GM19468 (cell line): ENCODE results near the gene MAD1L1.

Source experiments
- ATAC-seq: cut with Tn5 transposase; IDR thresholded peaks from one replicate; pipeline ENCODE4 v1.9.1; 2021; ENCODE audit warnings: mild to moderate bottlenecking, moderate library complexity, moderate number of reproducible peaks; ENCODE audit not compliant: unreplicated experiment; ENCODE audit errors: extremely low read depth

Gene MAD1L1

DNA sequence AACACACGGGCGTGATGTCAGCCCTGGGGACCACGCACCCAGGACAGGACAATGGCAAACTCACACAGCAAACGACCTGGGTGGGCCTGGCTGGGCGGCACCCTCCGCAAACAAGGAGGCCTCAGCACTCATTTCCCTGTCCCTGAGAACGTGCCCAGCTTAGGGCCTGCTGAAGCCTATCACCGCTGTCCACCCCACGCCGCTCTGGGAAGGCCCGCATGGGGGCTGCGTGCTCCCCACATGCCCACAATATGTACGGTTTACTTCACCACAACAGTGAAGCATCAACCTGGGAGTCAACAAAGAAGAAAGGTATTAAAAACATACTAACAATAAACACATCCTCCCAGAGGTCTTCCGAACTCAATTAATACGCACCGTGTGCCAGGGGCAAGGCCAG is 12.2 kb downstream of the MAD1L1 start:
- no peak for ATAC-seq

DNA sequence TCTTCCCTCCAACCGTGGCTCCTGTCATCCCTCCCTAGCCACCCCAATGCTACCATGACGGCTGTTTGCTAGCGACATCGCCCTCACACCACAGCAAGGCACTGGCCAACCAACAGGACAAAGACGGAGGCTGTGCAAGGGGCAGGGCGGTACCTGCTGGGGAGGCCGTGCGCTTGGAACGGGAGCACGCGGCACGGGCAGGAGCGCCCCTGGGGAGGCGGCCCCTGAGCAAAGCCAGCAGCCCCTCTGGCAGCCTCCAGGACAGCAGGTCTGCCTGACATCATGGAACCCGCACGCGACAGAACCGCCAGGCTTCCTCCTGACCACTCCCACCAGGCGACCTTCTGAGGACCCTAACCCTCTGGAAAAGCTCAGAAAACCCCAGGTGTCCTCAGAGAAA is 12.7 kb downstream of the MAD1L1 start:
- no peak for ATAC-seq

DNA sequence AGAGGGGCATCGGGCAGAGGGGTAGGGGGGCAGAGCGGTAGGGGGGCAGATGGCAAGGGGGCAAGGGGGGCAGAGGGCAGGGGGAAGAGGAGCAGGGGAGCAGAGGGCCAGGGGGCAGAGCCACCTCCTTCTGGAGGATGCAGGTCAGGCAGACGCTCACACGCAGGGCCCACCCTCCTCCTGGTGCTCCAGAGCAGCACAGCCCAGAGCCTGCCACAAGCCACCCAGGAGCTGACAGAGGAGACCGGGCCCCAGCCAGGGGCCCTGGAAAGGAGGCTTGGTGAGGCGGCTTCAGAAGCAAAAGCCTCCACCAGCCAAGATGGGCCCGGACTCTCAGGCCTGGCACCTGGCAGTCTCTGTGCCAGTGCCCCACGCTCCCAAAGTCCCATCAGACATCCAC is 13.1 kb downstream of the MAD1L1 start:
- no peak for ATAC-seq

DNA sequence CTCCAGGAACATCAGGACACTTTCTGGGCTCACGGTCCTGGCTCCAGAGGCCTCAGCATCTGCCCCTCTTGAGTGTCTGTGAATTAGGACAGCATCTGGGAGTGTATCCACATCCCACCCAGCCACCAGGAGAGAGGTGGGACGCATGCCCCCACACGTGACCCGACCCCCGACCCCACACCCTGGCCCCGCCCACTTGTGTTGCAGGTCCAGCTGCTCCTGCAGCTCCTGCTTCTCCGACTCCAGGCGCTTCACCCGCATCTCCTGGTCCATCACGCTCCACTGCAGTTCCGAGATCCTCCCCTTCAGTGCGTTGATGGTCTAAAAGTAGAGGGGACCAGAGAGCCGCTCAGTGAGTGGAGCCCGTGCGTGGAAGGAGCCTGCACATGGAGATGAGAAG is 13.6 kb downstream of the MAD1L1 start:
- ATAC-seq, result no peak

DNA sequence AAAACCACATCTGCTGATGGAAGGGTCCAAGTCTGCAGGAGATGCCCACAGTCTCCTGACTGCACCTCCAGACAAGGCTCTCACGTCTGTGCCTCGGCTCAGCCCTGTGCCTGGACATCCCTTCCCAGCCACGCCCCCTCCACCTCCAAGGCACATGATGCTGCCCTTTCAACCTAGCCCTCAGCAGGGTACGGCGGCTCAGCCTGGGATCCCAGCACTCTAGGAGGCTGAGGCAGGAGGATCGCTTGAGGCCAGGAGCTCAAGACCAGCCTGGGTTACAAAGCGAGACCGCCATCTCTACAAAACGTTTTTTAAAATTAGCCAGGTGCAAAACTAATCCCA is 14.3 kb downstream of the MAD1L1 start:
- ATAC-seq, result no peak

DNA sequence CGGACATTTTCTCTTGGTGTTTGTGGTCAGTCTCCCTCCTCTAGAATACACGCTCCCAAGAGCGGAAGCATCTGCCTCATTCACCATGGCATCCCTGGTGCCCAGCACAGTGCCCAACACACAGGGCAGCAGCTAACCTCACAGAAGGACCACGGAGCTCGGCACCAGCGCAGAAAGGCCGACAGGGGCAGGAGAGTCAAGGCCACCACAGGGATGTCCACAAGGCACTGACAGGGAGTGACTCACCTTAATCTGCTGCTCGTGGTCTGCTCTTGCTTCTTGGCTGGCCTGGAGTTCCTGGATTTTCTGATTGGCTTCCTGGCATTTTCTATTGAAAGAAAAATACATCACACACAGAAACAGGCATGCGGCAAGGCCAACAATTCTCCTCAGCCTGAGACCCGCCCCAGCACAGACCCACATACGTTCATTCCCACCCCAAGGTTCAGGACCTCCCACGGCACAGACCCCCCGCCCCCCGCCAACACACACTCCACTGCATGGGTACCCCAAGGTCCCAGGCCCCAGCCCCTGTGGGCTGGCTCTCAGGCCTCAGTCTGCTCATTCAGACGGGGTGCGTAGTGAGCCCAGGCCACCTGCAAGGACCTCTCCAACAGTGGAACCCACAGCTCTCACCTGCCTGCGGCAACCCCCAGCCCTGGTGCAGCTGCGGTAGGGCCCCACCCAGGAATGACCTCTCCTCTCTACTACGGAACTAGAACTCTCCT is 14.9 kb downstream of the MAD1L1 start:
- no peak for ATAC-seq

DNA sequence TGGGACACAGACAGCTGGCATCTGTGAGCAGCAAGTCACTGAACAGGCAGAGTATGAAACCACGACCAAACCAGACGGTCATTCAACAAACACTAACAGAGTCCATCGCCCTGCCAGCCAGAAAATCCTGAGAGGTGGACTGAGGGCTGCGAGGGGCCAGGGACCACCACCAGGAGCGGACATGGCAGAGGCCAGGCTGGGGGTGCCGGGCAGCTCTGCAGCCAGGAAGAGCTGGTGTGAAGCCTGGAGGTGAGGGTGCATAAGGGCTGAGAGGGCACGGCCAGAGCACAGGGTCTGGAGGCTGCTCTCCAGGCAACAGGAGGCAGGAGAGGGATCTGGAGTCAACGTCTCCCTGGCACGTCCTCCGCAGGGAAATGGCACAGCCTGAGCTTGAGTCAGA is 15.5 kb downstream of the MAD1L1 start:
- no peak for ATAC-seq

GRCh38 chr7:2215851-2216250 is 16.9 kb downstream of the MAD1L1 start:
- ATAC-seq, result no peak

- no peak for ATAC-seq
These were observed 18.1 kb downstream of the MAD1L1 start for GRCh38 chr7:2214636-2215035.

GRCh38 chr7:2213551-2214215 is 19.1 kb downstream of the MAD1L1 start:
- ATAC-seq, result no peak

- ATAC-seq, result no peak
These were observed 19.8 kb downstream of the MAD1L1 start for GRCh38 chr7:2212906-2213305.

DNA sequence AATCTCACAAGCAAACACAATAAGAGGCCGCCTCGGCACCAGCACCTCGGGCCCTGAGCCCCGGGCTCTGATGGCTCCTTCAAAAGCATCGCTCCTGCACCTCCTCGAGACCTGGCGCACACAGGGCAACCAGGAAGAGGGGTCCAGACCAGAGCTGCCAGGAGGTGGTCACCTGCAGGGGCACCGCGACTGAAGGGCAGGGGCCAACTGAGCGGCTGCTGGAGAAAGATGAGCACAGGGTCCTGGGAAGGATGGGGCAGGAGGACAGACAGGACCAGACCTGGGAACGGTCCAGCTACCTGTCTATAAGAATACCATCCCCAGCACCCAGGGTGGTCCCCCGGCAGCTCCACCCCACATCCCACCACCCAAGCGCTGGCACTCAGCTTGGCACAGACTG is 20.8 kb downstream of the MAD1L1 start:
- no peak for ATAC-seq

- ATAC-seq, result no peak
These were observed 21.4 kb downstream of the MAD1L1 start for GRCh38 chr7:2211259-2211880.

DNA sequence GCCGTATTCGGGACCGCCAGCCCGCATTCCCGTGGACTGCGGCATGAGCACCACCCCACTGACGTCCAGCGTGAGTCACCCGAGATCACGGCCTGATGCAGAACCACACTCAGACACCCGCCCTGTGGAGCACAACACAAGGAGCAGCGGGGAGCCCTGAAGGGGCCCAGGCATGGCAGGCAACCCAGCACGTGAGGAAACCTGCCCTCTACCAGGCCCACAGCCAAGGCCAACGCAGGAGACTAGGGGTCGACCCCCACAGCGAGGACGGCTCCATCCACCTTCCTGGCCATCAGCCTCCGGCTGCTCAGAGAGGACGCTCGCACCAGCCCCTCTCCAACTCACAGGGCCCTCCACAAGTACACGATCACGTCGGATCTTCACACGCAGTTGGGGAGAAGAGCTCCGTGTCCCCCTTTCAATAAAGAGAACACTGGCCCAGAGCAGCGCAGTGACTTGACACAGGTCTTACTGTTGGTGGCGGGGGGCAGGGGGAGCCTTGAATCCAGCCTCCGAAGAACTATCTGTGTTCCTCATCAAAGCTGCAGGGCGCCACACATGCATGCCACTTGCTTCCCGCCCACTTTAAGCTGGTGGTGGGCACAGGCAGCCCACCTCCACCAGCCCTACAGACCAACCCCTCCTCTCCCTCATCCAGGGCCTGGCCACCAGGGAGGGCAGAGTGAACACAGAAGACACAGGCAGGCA is 22.0 kb downstream of the MAD1L1 start:
- no peak for ATAC-seq

DNA sequence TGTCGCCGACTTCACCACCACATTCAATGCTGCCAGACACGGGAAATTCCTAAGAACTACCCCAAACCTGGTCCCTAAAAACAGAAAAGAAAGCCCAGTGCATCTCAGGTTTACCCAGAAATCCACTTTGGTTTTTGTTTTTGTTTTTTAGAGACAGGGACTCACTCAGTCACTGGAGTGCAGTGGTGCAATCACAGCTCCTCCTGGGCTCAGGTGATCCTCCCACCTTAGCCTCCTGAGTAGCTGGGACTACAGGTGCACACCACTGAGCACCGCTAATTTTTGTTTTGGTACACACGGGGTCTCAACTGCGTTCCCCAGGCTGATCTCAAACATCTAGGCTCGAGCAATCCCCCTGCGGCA is 22.8 kb downstream of the MAD1L1 start:
- no peak for ATAC-seq

GRCh38 chr7:2209146-2209960 is 23.4 kb downstream of the MAD1L1 start:
- no peak for ATAC-seq

DNA sequence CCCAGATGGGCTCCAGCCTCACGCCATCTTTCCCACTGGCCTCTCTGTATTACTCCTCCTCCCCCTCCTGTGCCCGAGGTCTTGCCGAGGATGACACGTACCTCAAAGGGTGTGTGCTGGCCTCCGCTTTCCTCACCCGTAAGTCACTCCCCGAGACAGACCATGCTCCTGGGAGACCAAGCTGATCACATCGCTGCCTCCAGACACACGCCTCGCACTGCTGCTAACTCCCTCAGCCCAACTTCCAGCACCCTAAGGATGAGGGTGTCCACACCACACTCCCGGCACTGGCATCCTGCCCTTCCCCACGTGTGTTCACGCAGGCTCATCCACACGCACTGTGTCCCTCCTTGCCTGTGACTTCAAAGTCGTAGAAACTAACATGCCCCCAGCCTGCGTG is 24.0 kb downstream of the MAD1L1 start:
- ATAC-seq, result no peak

DNA sequence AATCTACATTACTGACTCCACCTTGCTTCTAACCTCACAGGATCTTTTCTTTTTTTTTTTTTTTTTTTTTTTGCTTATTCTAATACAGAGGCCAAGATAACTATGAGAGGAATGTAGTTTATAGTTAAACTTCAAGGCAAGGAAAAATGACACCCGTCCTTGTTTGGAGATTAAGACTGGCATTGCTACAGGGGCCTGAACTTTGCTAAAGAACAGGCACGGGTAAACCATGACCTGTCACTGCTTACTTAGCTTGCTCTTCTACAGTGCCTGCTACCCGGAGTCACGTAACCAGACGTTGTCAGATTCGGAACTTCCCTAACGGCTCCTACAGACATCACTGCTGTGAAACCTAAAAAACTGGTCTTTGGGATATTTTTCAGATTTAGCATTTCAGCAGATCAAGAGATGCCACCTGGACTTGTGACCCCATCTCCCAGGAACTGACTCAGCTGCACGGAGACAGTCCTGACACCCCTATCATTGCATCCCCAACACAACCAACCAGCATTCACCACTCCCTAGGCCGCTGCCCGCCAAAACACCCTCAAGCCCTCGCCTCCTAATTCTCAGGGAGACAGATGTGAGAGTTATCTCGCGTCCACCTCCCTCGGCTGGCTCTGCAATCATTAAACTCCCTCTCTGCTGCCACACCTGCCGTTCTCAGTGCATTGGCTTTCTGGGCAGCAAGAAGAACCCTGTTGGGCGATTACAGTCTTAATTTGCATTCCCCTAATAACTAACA is 27.5 kb downstream of the MAD1L1 start:
- no peak for ATAC-seq

- no peak for ATAC-seq
These were observed 28.3 kb downstream of the MAD1L1 start for GRCh38 chr7:2204446-2204845.
